ENCODE measurements around the gene CDX1. TPM values are rescaled to one million over a fixed set of nuclear protein-coding genes. Genes with fewer than 3 reads are reported as not detected.

The CDX1 gene
- total RNA-seq, 4 donors from 2014 or later: not detected

GRCh38 chr5:150148117-150148927 lies 18.3 kb upstream of the CDX1 start:
- TF ChIP-seq, protein P1, sequence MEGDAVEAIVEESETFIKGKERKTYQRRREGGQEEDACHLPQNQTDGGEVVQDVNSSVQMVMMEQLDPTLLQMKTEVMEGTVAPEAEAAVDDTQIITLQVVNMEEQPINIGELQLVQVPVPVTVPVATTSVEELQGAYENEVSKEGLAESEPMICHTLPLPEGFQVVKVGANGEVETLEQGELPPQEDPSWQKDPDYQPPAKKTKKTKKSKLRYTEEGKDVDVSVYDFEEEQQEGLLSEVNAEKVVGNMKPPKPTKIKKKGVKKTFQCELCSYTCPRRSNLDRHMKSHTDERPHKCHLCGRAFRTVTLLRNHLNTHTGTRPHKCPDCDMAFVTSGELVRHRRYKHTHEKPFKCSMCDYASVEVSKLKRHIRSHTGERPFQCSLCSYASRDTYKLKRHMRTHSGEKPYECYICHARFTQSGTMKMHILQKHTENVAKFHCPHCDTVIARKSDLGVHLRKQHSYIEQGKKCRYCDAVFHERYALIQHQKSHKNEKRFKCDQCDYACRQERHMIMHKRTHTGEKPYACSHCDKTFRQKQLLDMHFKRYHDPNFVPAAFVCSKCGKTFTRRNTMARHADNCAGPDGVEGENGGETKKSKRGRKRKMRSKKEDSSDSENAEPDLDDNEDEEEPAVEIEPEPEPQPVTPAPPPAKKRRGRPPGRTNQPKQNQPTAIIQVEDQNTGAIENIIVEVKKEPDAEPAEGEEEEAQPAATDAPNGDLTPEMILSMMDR (IDR thresholded peaks at IDR 0.05; ENCODE audit: low read depth): no peak

DNA sequence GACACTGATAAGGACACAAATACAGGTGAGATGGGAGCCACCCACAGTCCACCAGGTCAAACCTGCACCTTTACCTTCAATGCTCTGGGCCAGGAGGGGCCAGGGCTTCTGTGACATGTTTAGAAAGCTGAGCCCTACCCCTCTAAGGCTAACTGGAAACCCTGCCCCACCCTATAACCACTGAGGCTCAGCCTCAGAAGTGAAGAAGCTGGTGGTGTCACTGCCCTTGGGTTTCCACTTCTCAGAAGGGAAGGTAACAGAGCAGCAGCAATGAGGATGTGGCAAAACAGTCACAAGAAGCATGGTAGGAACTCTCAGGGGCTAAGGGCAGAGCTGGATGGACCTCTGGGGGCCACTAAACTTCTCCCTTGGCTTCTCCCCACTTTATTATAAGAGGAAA lies 17.0 kb upstream of the CDX1 start:
- TF ChIP-seq, protein P1 (IDR thresholded peaks at IDR 0.05; ENCODE audit: low read depth): no peak

- TF ChIP-seq, protein P1 (IDR thresholded peaks at IDR 0.05; ENCODE audit: low read depth): no peak
These were observed 13.7 kb upstream of the CDX1 start for GRCh38 chr5:150152636-150153462.

GRCh38 chr5:150153483-150153882 lies 13.1 kb upstream of the CDX1 start:
- TF ChIP-seq, protein P1 (IDR thresholded peaks at IDR 0.05; ENCODE audit: low read depth): no peak

DNA sequence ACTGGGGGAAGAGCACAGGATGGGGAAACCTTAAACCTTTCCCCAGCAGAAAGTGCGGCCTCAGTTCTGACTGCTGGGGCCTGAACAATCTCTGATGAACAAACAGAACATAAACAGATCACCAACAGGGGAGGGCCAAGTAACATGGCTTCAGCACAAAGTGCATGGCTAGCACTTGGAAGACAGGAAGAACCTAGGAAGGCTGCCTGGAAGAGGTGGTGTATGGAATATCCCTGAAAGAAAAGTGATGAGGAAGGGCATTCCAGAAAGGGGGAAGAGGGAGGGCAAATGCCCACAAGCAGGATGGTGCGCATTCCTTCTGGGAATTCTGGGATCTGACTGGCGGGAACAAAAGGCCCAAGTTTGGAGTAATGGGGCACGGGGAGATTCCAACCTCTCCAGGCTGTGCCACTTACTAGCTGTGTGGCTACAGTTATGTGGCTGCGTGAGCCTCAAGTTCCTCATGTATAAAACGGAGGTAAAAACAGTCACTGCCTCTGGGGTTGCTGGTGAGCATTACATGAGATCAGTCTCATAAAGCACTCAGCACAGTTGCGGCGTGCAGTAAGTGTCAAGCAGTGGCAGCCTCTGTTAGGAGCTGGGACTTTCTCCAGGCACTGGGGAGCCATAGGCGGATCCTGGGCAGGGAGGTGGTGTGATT lies 12.5 kb upstream of the CDX1 start:
- TF ChIP-seq, protein P1 (IDR thresholded peaks at IDR 0.05; ENCODE audit: low read depth): no peak

DNA sequence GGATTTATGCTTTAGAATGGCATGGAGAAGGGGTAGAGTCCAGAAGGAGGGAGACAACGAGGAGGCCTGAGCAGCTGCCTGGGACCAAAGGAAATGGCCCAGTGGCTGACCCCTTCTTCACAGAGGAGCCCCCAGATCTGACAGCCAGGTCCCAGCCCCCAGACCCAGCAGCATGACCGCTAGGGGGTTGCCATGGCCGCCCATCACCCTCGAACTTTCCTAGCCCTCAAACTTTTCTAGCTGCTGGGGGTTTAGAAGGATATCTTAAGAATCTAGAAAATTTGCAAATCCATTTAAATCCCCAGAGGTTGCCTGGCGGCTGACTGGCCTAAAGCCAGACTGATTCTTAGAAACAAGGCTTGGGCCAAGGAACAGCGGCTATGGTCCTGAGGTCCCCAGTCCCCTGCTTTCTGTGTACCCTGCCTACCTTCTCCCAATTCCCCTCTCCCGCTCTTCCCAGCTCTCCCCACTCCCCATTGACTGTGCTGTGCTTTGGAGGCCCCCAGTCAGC lies 11.9 kb upstream of the CDX1 start:
- TF ChIP-seq, protein P1 (IDR thresholded peaks at IDR 0.05; ENCODE audit: low read depth): no peak
